ENCODE measurements around the gene IL3. TPM values are rescaled to one million over a fixed set of nuclear protein-coding genes. Genes with fewer than 3 reads are reported as not detected.
A peak's percentile ranks its signal among the peaks of the same experiment; 100 is the strongest.

IL3 gene
- total RNA-seq, 1 donor from 2014 or later: not detected

DNA sequence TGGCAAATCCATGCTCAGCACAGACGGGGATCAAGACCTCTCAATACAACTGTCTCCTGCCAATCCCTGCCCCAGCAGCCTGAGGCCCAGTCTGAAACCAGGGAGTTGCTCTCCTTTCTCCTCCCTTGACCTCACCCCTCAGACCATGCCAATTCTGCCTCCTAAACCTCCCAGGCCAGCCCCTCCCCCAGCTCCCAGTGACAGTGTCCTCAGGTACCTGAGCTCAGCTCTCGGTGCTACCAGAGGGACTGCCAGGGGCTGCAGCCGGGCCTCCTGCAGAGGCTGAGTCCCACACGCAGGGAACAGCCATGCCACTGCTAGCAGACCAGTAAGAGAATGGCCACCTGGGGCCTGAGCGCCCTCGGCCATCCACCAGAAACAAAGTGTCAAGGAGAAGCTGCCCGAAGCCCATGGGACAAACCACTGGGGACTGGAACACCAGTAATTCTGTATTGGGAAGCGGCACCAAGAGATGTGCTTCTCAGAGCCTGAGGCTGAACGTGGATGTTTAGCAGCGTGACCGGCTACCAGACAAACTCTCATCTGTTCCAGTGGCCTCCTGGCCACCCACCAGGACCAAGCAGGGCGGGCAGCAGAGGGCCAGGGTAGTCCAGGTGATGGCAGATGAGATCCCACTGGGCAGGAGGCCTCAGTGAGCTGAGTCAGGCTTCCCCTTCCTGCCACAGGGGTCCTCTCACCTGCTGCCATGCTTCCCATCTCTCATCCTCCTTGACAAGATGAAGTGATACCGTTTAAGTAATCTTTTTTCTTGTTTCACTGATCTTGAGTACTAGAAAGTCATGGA lies 557 bp upstream of the IL3 start:
- Histone ChIP-seq H3K27me3 (no peaks in the 10 kb centered on the region), H3K9me3 (no peaks in the 10 kb centered on the region), H3K36me3 (no peaks in the 10 kb centered on the region), H3K4me3 (no peak overlapping the region), H3K27ac (no peak overlapping the region), H3K4me1 (no peaks in the 10 kb centered on the region)
- intact Hi-C loops (cut with DNase I): no loop called here
- TF ChIP-seq, protein P1, sequence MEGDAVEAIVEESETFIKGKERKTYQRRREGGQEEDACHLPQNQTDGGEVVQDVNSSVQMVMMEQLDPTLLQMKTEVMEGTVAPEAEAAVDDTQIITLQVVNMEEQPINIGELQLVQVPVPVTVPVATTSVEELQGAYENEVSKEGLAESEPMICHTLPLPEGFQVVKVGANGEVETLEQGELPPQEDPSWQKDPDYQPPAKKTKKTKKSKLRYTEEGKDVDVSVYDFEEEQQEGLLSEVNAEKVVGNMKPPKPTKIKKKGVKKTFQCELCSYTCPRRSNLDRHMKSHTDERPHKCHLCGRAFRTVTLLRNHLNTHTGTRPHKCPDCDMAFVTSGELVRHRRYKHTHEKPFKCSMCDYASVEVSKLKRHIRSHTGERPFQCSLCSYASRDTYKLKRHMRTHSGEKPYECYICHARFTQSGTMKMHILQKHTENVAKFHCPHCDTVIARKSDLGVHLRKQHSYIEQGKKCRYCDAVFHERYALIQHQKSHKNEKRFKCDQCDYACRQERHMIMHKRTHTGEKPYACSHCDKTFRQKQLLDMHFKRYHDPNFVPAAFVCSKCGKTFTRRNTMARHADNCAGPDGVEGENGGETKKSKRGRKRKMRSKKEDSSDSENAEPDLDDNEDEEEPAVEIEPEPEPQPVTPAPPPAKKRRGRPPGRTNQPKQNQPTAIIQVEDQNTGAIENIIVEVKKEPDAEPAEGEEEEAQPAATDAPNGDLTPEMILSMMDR (IDR thresholded peaks at IDR 0.05): no peak
- TF ChIP-seq POLR2AphosphoS5 (IDR thresholded peaks at IDR 0.05; ENCODE audit: insufficient read depth in 1 of 2, low read depth in 1 of 2): no peak
- TF ChIP-seq POLR2A (IDR thresholded peaks at IDR 0.05): no peak
- peak; percentile 84 to 95 for DNase-seq (ENCODE audit: extremely low spot score in 2 of 2)

- DNase-seq (ENCODE audit: extremely low spot score in 2 of 2): no peak
- H3K4me1 ChIP-seq: no peaks in the 10 kb centered on the region
- H3K27me3 ChIP-seq: no peaks in the 10 kb centered on the region
- H3K4me3 ChIP-seq: no peak overlapping the region
- H3K36me3 ChIP-seq: no peaks in the 10 kb centered on the region
- TF ChIP-seq, protein P1 (IDR thresholded peaks at IDR 0.05): peak; percentile 72 to 87 (median 79)
- TF ChIP-seq POLR2A (IDR thresholded peaks at IDR 0.05) (no peak), POLR2AphosphoS5 (IDR thresholded peaks at IDR 0.05; ENCODE audit: insufficient read depth in 1 of 2, low read depth in 1 of 2) (no peak)
- intact Hi-C loops (cut with DNase I): no loop called here
- H3K27ac ChIP-seq: no peak overlapping the region
- H3K9me3 ChIP-seq: no peaks in the 10 kb centered on the region
These were observed 2.8 kb downstream of the IL3 start for GRCh38 chr5:132063090-132063911.

DNA sequence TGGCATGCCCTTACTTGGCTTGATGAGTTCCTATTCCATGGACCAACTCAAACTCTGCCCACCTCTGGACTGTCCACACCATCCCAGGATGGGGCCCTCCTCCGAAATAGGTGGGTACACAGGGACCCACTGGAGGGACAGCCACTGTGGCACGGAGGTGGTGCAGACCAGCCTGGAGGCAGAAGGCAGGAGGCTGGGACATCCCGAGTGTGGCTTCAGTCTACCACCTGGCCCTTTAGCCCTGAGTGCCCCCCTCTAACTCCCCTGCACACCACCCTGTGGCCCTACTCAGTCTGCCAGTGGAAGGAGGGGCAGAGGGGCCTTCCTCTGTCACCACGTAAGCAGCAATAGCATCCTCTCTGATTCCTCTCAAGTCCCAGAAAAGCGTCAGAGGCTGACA lies 3.7 kb downstream of the IL3 start:
- TF ChIP-seq POLR2A (IDR thresholded peaks at IDR 0.05) (no peak), POLR2AphosphoS5 (IDR thresholded peaks at IDR 0.05; ENCODE audit: insufficient read depth in 1 of 2, low read depth in 1 of 2) (no peak)
- TF ChIP-seq, protein P1 (IDR thresholded peaks at IDR 0.05): no peak
- Histone ChIP-seq H3K27ac (no peak overlapping the region), H3K27me3 (no peaks in the 10 kb centered on the region), H3K36me3 (no peaks in the 10 kb centered on the region), H3K9me3 (no peaks in the 10 kb centered on the region), H3K4me1 (no peaks in the 10 kb centered on the region), H3K4me3 (no peak overlapping the region)
- intact Hi-C loops (cut with DNase I): no loop called here
- DNase-seq (ENCODE audit: extremely low spot score in 2 of 2): no peak

- DNase-seq (ENCODE audit: extremely low spot score in 2 of 2): no peak
- no peak overlapping the region for H3K4me3 ChIP-seq
- H3K4me1 ChIP-seq: no peaks in the 10 kb centered on the region
- no peak for TF ChIP-seq POLR2AphosphoS5 (IDR thresholded peaks at IDR 0.05; ENCODE audit: insufficient read depth in 1 of 2, low read depth in 1 of 2)
- TF ChIP-seq, protein P1 (IDR thresholded peaks at IDR 0.05): peak; percentile 66 to 80 (median 75)
- no peaks in the 10 kb centered on the region for H3K9me3 ChIP-seq
- intact Hi-C loops (cut with DNase I): no loop called here
- no peaks in the 10 kb centered on the region for H3K27me3 ChIP-seq
- no peaks in the 10 kb centered on the region for H3K36me3 ChIP-seq
- H3K27ac ChIP-seq: no peak overlapping the region
These were observed 4.4 kb downstream of the IL3 start for GRCh38 chr5:132064738-132065331.

Measured in vagina (tissue), 2 donors.